ENCODE data around the gene DHRS1.

The DHRS1 gene

GRCh38 chr14:24249230-24250021 is 50.2 kb downstream of the DHRS1 start:
- no peak for TF ChIP-seq SIN3A (IDR thresholded peaks at IDR 0.05; ENCODE audit: borderline replicate concordance, insufficient read depth, low read length)
- no peak for TF ChIP-seq POLR2AphosphoS5 (IDR thresholded peaks at IDR 0.05; ENCODE audit: low read depth, low read length)
- no peak for TF ChIP-seq TAF1 (IDR thresholded peaks at IDR 0.05; ENCODE audit: borderline replicate concordance, insufficient read depth, low read length)
- no peak for TF ChIP-seq REST (IDR thresholded peaks at IDR 0.05; ENCODE audit: insufficient read depth in 1 of 2, low read depth in 2 of 2, low read length in 2 of 2)
- TF ChIP-seq FOXP2 (optimal IDR thresholded peaks at IDR 0.05; ENCODE audit: borderline replicate concordance, extremely low read depth, extremely low read length, insufficient read depth) = no peak

GRCh38 chr14:24247422-24247821 is 52.2 kb downstream of the DHRS1 start:
- TF ChIP-seq SIN3A (IDR thresholded peaks at IDR 0.05; ENCODE audit: borderline replicate concordance, insufficient read depth, low read length) (no peak), TAF1 (IDR thresholded peaks at IDR 0.05; ENCODE audit: borderline replicate concordance, insufficient read depth, low read length) (no peak), REST (IDR thresholded peaks at IDR 0.05; ENCODE audit: insufficient read depth in 1 of 2, low read depth in 2 of 2, low read length in 2 of 2) (no peak), FOXP2 (optimal IDR thresholded peaks at IDR 0.05; ENCODE audit: borderline replicate concordance, extremely low read depth, extremely low read length, insufficient read depth) (no peak), POLR2AphosphoS5 (IDR thresholded peaks at IDR 0.05; ENCODE audit: low read depth, low read length) (no peak)

- TF ChIP-seq TAF1 (IDR thresholded peaks at IDR 0.05; ENCODE audit: borderline replicate concordance, insufficient read depth, low read length) (no peak), REST (IDR thresholded peaks at IDR 0.05; ENCODE audit: insufficient read depth in 1 of 2, low read depth in 2 of 2, low read length in 2 of 2) (no peak), SIN3A (IDR thresholded peaks at IDR 0.05; ENCODE audit: borderline replicate concordance, insufficient read depth, low read length) (no peak), POLR2AphosphoS5 (IDR thresholded peaks at IDR 0.05; ENCODE audit: low read depth, low read length) (no peak), FOXP2 (optimal IDR thresholded peaks at IDR 0.05; ENCODE audit: borderline replicate concordance, extremely low read depth, extremely low read length, insufficient read depth) (no peak)
Observed at GRCh38 chr14:24246765-24247212, 52.8 kb downstream of the DHRS1 start.

GRCh38 chr14:24243336-24243836 is 56.2 kb downstream of the DHRS1 start:
- TF ChIP-seq REST (IDR thresholded peaks at IDR 0.05; ENCODE audit: insufficient read depth in 1 of 2, low read depth in 2 of 2, low read length in 2 of 2) (no peak), POLR2AphosphoS5 (IDR thresholded peaks at IDR 0.05; ENCODE audit: low read depth, low read length) (no peak), FOXP2 (optimal IDR thresholded peaks at IDR 0.05; ENCODE audit: borderline replicate concordance, extremely low read depth, extremely low read length, insufficient read depth) (no peak), TAF1 (IDR thresholded peaks at IDR 0.05; ENCODE audit: borderline replicate concordance, insufficient read depth, low read length) (no peak)

Measured in PFSK-1 (cell line).